Neural progenitor cell (in vitro differentiated cells): Measurements from ENCODE around the gene PLB1. TPM values are rescaled to one million over a fixed set of nuclear protein-coding genes. Genes with fewer than 3 reads are reported as not detected.

Source experiments
- DNase-seq: peaks from one replicate; pipeline ENCODE4 v3.0.0-alpha.2; 2016; ENCODE audit warnings: low spot score
- H2AFZ ChIP-seq: fragments of 200-600 bp; sonication (generic); replicated peaks from 2 replicates; pipeline ENCODE4 v1.6.1; 2016; ENCODE audit warnings: antibody characterized with exemption
- H3F3A ChIP-seq: fragments of 200-600 bp; sonication (generic); 2 replicates; pipeline ENCODE4 v1.6.1; 2016; ENCODE audit warnings: antibody characterized with exemption, low read depth
- H3K27ac ChIP-seq: fragments of 200-600 bp; sonication (generic); 2 replicates; pipeline ENCODE4 v1.5.1; 2016; ENCODE audit warnings: mild to moderate bottlenecking
- H3K27me3 ChIP-seq: fragments of 200-600 bp; sonication (generic); 2 replicates; pipeline ENCODE4 v1.6.1; 2016; ENCODE audit warnings: mild to moderate bottlenecking, moderate library complexity
- H3K36me3 ChIP-seq: fragments of 200-600 bp; sonication (generic); 2 replicates; pipeline ENCODE4 v1.5.1; 2016
- H3K4me1 ChIP-seq: fragments of 200-600 bp; sonication (generic); 2 replicates; pipeline ENCODE4 v1.6.1; 2016; ENCODE audit warnings: mixed run types
- H3K4me2 ChIP-seq: fragments of 200-600 bp; sonication (generic); 2 replicates; pipeline ENCODE4 v1.6.1; 2016
- H3K4me3 ChIP-seq: fragments of 200-600 bp; sonication (generic); 2 replicates; pipeline ENCODE4 v1.5.1; 2016
- H3K79me2 ChIP-seq: fragments of 200-600 bp; sonication (generic); 2 replicates; pipeline ENCODE4 v1.6.1; 2016; ENCODE audit warnings: low read depth
- H3K9ac ChIP-seq: fragments of 200-600 bp; sonication (generic); 2 replicates; pipeline ENCODE4 v1.6.1; 2016
- H3K9me3 ChIP-seq: fragments of 200-600 bp; sonication (generic); 2 replicates; pipeline ENCODE4 v1.5.1; 2016; ENCODE audit warnings: low read depth
- H4K20me1 ChIP-seq: fragments of 200-600 bp; sonication (generic); 2 replicates; pipeline ENCODE4 v1.6.1; 2016; ENCODE audit warnings: low read depth
- H3K27ac Mint-ChIP-seq: 3 replicates; pipeline ENCODE4 v1.8.0; 2021; ENCODE audit warnings: mixed read lengths
- H3K27me3 Mint-ChIP-seq: 2 replicates; pipeline ENCODE4 v1.8.0; 2022; ENCODE audit warnings: low read depth, mild to moderate bottlenecking, inconsistent platforms, moderate library complexity, mixed read lengths; ENCODE audit not compliant: insufficient read depth
- H3K36me3 Mint-ChIP-seq: 3 replicates; pipeline ENCODE4 v1.8.0; 2021; ENCODE audit warnings: mixed read lengths
- H3K4me1 Mint-ChIP-seq: 3 replicates; pipeline ENCODE4 v1.8.0; 2021; ENCODE audit warnings: mixed read lengths
- H3K4me3 Mint-ChIP-seq: 3 replicates; pipeline ENCODE4 v1.8.0; 2021; ENCODE audit warnings: mild to moderate bottlenecking, moderate library complexity, mixed read lengths
- H3K9me3 Mint-ChIP-seq: 3 replicates; pipeline ENCODE4 v1.8.0; 2020; ENCODE audit warnings: mixed read lengths
- CTCF ChIP-seq: fragments of 200-600 bp; sonication (generic); IDR thresholded peaks from 2 replicates; pipeline ENCODE4 v1.5.1; 2017; ENCODE audit warnings: antibody characterized with exemption, mild to moderate bottlenecking
- EZH2 ChIP-seq: fragments of 200-600 bp; sonication (generic); IDR thresholded peaks from 2 replicates; pipeline ENCODE4 v1.6.1; 2017; ENCODE audit warnings: antibody characterized with exemption, mild to moderate bottlenecking, moderate library complexity
- EZH2phosphoT487 ChIP-seq: fragments of 200-600 bp; sonication (generic); IDR thresholded peaks from 2 replicates; pipeline ENCODE4 v1.6.1; 2017; ENCODE audit warnings: antibody characterized with exemption
- total RNA-seq: library from RNA; depleted of rRNA; stranded (reverse); fragments of >200 nt; gene quantifications from 2 replicates; pipeline ENCODE4 v1.2.3, GENCODE V29; 2015; ENCODE audit warnings: low replicate concordance

The PLB1 gene
- total RNA-seq, 1 donor from 2014 or later, result not detected

GRCh38 chr2:28649481-28650265, 153.8 kb downstream of the PLB1 start:
- Histone ChIP-seq H3K79me2 (no peaks in the 10 kb centered on the region), H3F3A (no peaks in the 10 kb centered on the region), H3K4me3 (no peak overlapping the region), H3K27ac (no peak overlapping the region), H2AFZ (no peak overlapping the region), H3K9me3 (no peaks in the 10 kb centered on the region), H3K9ac (no peak overlapping the region), H3K36me3 (no peaks in the 10 kb centered on the region), H3K4me2 (no peak overlapping the region), H4K20me1 (no peaks in the 10 kb centered on the region), H3K4me1 (peaks cover 5% of the 10 kb centered on the region), H3K27me3 (no peaks in the 10 kb centered on the region)
- H3K4me3 Mint-ChIP-seq, result peak overlapping the region; percentile 52
- no peak for DNase-seq
- no peak for TF ChIP-seq EZH2phosphoT487
- peaks cover 10% of the 10 kb centered on the region for H3K27me3 Mint-ChIP-seq
- H3K36me3 Mint-ChIP-seq, result peaks cover 2% of the 10 kb centered on the region
- H3K4me1 Mint-ChIP-seq, result peaks cover 49% of the 10 kb centered on the region
- H3K9me3 Mint-ChIP-seq, result no peaks in the 10 kb centered on the region
- peak overlapping the region; percentile 89 for H3K27ac Mint-ChIP-seq

- Histone ChIP-seq H3F3A (no peaks in the 10 kb centered on the region), H3K27me3 (no peaks in the 10 kb centered on the region), H3K27ac (no peak overlapping the region), H3K9me3 (no peaks in the 10 kb centered on the region), H2AFZ (no peak overlapping the region), H3K4me3 (no peak overlapping the region), H3K4me2 (no peak overlapping the region), H3K36me3 (no peaks in the 10 kb centered on the region), H3K4me1 (no peaks in the 10 kb centered on the region), H4K20me1 (no peaks in the 10 kb centered on the region), H3K9ac (no peak overlapping the region), H3K79me2 (no peaks in the 10 kb centered on the region)
- H3K9me3 Mint-ChIP-seq, result no peaks in the 10 kb centered on the region
- DNase-seq, result no peak
- H3K4me1 Mint-ChIP-seq, result peaks cover 49% of the 10 kb centered on the region
- peak overlapping the region; percentile 21 for H3K27ac Mint-ChIP-seq
- no peak for TF ChIP-seq CTCF
- peaks cover 9% of the 10 kb centered on the region for H3K27me3 Mint-ChIP-seq
- peak overlapping the region; percentile 20 for H3K4me3 Mint-ChIP-seq
- peaks cover 2% of the 10 kb centered on the region for H3K36me3 Mint-ChIP-seq
Observed at GRCh38 chr2:28650266-28650584, 154.4 kb downstream of the PLB1 start.

- H3K27me3 ChIP-seq, result no peaks in the 10 kb centered on the region
- H2AFZ ChIP-seq, result no peak overlapping the region
- H3K79me2 ChIP-seq, result no peaks in the 10 kb centered on the region
- H3K27ac ChIP-seq, result no peak overlapping the region
- no peak overlapping the region for H3K9ac ChIP-seq
- H3F3A ChIP-seq, result no peaks in the 10 kb centered on the region
- Mint-ChIP-seq H3K36me3 (no peaks in the 10 kb centered on the region), H3K27me3 (peaks cover 10% of the 10 kb centered on the region), H3K4me1 (peaks cover 50% of the 10 kb centered on the region), H3K9me3 (no peaks in the 10 kb centered on the region), H3K27ac (no peak overlapping the region), H3K4me3 (no peak overlapping the region)
- H3K4me2 ChIP-seq, result no peak overlapping the region
- H3K4me1 ChIP-seq, result no peaks in the 10 kb centered on the region
- no peaks in the 10 kb centered on the region for H3K36me3 ChIP-seq
- no peak for TF ChIP-seq CTCF
- no peak for TF ChIP-seq EZH2phosphoT487
- no peak for TF ChIP-seq EZH2
- H4K20me1 ChIP-seq, result no peaks in the 10 kb centered on the region
- no peak for DNase-seq
- no peaks in the 10 kb centered on the region for H3K9me3 ChIP-seq
- no peak overlapping the region for H3K4me3 ChIP-seq
Observed at GRCh38 chr2:28652217-28652616, 156.4 kb downstream of the PLB1 start.

GRCh38 chr2:28653892-28654662, 158.2 kb downstream of the PLB1 start:
- Histone ChIP-seq H3K4me3 (no peak overlapping the region), H3K79me2 (no peaks in the 10 kb centered on the region), H2AFZ (no peak overlapping the region), H3F3A (no peaks in the 10 kb centered on the region), H3K9me3 (no peaks in the 10 kb centered on the region), H3K36me3 (no peaks in the 10 kb centered on the region), H4K20me1 (no peaks in the 10 kb centered on the region), H3K4me2 (no peak overlapping the region), H3K27ac (no peak overlapping the region), H3K9ac (no peak overlapping the region), H3K27me3 (no peaks in the 10 kb centered on the region), H3K4me1 (no peaks in the 10 kb centered on the region)
- H3K27me3 Mint-ChIP-seq, result peaks cover 12% of the 10 kb centered on the region
- no peaks in the 10 kb centered on the region for H3K36me3 Mint-ChIP-seq
- no peaks in the 10 kb centered on the region for H3K9me3 Mint-ChIP-seq
- no peak for TF ChIP-seq CTCF
- no peak for TF ChIP-seq EZH2phosphoT487
- no peak for TF ChIP-seq EZH2
- peaks cover 40% of the 10 kb centered on the region for H3K4me1 Mint-ChIP-seq
- H3K4me3 Mint-ChIP-seq, result no peak overlapping the region
- H3K27ac Mint-ChIP-seq, result no peak overlapping the region
- no peak for DNase-seq
